Ovary (tissue), 3 donors: Measurements from ENCODE around the gene RABL3.

Source experiments
- CTCF ChIP-seq, 3 donors: fragments of 450-650 bp in 2 of 3; fragments of 200-600 bp in 1 of 3; IDR thresholded peaks; one replicate each; pipeline versions ENCODE4 v1.5.1 to v1.8.0; 2016 to 2022; ENCODE audit warnings: antibody characterized with exemption in 3 of 3, mild to moderate bottlenecking in 1 of 3
- EP300 ChIP-seq: sonication (generic); formaldehyde crosslinking; IDR thresholded peaks from one replicate; pipeline ENCODE4 v1.6.1; 2017; ENCODE audit warnings: antibody characterized with exemption
- donor health status: DM: no; HTN: no; CAD: no.

GRCh38 chr3:120688121-120688520 lies 54.2 kb downstream of the RABL3 start:
- TF ChIP-seq EP300: no peak
- no peak for TF ChIP-seq CTCF (IDR thresholded peaks at IDR 0.05)
